Epithelial cell of esophagus (primary cell): ENCODE results near the gene JMJD6.
A peak's percentile ranks its signal among the peaks of the same experiment; 100 is the strongest.
"Not testable (repeated sequence)": the region's sequence is repeated elsewhere in the genome, so short reads cannot be mapped to it uniquely, and the experiment has no call there.

Source experiments
- DNase-seq: peaks from one replicate; pipeline ENCODE4 v3.0.0; 2010; ENCODE audit warnings: low read depth
- H3K4me3 ChIP-seq: 2 replicates; pipeline ENCODE4 v1.5.1; 2011; ENCODE audit warnings: mild to moderate bottlenecking, low read length, control low read depth
- CTCF ChIP-seq: IDR thresholded peaks from 2 replicates; pipeline ENCODE4 v1.5.1; 2011; ENCODE audit warnings: low read depth, mild to moderate bottlenecking, low read length, control low read depth, inconsistent platforms; ENCODE audit not compliant: insufficient read depth; ENCODE audit errors: missing control alignments

The JMJD6 gene

DNA sequence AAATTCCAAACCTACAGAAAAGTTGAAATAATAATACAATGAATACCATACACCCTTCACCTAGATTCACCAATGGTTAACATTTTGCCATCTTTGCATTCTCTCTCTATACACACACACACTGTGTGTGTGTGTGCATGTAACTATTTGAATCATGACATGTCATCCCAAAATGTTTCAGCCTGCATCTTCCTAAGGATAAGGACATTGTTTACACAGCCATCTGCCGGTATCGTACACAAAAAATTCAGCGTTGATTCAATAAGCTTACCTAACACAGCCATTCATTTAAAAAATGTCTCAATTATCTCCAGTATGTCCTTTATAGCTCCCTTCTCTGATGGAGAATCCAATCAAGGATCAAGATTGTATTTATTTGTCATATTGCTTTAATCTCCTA lies 19.6 kb downstream of the JMJD6 start:
- DNase-seq = no peak
- no peak overlapping the region for H3K4me3 ChIP-seq
- no peak for TF ChIP-seq CTCF

GRCh38 chr17:76704805-76705204 lies 21.6 kb downstream of the JMJD6 start:
- no peak overlapping the region for H3K4me3 ChIP-seq
- no peak for DNase-seq
- TF ChIP-seq CTCF = no peak

DNA sequence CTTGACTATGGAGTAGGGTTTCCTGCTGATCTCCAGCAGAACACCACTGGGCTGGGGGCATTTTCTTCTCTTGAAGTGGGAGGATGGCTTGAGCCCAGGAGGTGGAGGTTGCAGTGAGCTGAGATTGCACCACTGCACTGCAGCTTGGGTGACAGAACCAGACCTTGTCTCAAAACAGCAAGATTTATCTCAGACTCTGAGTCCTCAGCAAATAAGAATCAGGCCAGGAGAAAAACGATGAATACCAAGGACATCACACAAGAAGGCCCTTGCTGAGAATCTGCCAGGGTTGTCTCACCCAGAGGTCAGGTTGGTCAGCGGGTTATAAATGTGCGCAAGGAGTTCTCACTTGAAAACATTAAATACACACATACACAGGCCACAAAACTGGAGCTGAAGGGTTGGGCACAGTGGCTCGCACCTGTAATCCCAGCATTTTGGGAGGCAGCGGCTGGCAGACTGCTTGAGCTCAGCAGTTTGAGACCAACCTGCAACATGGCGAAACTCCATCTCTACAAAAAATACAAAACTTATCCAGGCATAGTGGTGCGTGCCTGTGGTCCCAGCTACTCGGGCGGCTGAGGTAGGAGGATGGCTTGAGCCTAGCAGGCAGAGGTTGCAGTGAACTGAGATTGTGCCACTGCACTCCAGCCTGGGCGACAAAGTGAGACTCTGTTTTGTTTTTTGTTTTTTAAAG lies 23.3 kb downstream of the JMJD6 start:
- no peak for DNase-seq
- no peak for TF ChIP-seq CTCF
- no peak overlapping the region for H3K4me3 ChIP-seq

- no peak overlapping the region for H3K4me3 ChIP-seq
- no peak for DNase-seq
Observed at GRCh38 chr17:76702076-76702475, 24.3 kb downstream of the JMJD6 start.

DNA sequence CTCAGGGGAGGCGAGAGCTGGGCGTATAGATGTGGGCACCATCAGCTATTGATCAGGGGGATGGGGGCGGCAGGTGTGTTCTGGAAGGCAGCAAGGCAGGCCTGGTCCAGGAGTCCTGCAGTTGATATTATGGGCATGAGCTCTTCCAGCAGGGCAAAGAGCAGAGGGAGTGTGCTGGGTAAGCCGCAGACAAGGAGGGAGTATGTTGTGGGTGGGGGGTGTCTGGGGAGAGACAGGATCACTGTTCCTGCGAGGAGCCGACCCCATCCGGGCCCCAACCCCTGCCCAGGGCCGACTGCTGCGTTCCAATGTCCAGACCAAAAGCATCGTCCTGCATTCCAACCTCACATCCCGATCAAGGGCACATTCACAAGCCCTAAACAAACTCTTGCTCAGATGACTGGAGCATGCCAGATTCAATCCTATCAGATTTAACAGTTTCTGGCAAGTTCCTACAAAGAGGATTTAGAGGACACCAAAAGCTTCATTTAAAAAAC lies 24.9 kb downstream of the JMJD6 start:
- no peak for DNase-seq
- TF ChIP-seq CTCF = no peak
- H3K4me3 ChIP-seq = no peak overlapping the region

More at GRCh38 chr17:76702076-76702475, 24.3 kb downstream of the JMJD6 start:
- TF ChIP-seq CTCF = no peak

GRCh38 chr17:76700617-76701470 lies 25.6 kb downstream of the JMJD6 start:
- DNase-seq = peak; percentile 85
- TF ChIP-seq CTCF = no peak
- H3K4me3 ChIP-seq = no peak overlapping the region

GRCh38 chr17:76700270-76700616 lies 26.2 kb downstream of the JMJD6 start:
- no peak overlapping the region for H3K4me3 ChIP-seq
- no peak for DNase-seq
- no peak for TF ChIP-seq CTCF

DNA sequence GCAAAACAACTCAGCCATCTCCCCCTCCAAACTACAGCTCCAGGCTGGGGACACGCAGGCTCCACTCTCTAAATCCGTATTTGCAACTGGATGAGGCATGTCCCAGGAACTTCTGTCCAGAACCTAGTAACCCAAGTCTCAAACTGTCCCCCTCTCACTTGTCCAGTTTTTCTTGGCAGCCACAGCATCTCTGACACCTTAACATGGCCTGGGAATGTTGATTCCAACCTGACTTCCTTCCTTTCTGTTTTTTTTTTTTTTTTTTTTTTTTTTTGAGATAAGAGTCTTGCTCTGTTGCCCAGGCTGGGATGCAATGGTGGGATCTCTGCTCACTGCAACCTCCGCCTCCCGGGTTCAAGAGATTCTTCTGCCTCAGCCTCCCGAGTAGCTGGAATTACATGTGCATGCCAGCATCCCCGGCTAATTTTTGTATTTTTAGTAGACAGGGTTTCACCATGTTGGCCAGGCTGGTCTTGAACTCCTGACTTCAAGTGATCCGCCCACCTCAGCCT lies 27.9 kb downstream of the JMJD6 start:
- not testable (repeated sequence) for H3K4me3 ChIP-seq, DNase-seq
